Measurements from ENCODE around the gene FBXO45. TPM values are rescaled to one million over a fixed set of nuclear protein-coding genes. Genes with fewer than 3 reads are reported as not detected.

Gene FBXO45
- total and polyA plus RNA-seq, 7 experiments from 2014 or later, result 1.2 to 15.9 (median 5.0) TPM

DNA sequence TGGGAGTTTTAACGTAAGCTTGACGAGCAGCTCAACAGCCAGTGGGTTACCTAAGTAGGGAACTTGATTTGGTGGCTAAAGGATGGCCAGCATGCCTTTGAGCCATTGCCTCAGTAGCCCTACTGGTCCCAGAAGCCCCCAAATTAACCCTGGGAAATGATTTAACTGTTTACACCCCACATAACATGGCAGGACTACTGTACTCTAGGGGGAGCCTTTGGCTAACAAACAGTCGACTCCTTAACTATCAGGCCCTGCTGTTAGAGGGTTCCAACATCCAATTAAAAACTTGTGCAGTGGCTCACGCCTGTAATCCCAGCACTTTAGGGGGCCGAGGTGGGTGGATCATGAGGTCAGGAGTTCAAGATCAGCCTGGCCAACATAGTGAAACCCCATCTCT lies 43.9 kb upstream of the FBXO45 start:
- Mint-ChIP-seq H3K4me3 (no peak overlapping the region), H3K36me3 (peaks cover 4 to 17% (median 15%) of the 10 kb centered on the region in 5 donors), H3K4me1 (peaks cover 0 to 17% (median 0%) of the 10 kb centered on the region in 7 donors), H3K9me3 (peaks cover 13 to 38% (median 29%) of the 10 kb centered on the region in 11 donors), H3K27me3 (peaks cover 0 to 9% (median 3%) of the 10 kb centered on the region in 5 donors), H3K27ac (no peak overlapping the region)
- H3K36me3 ChIP-seq (ENCODE audit: control insufficient read depth in 2 of 3, insufficient read depth in 3 of 3, low read length in 3 of 3), result no peaks in the 10 kb centered on the region
- no peak for ATAC-seq
- peaks cover 0 to 27% (median 10%) of the 10 kb centered on the region in 3 experiments for H3K9me3 ChIP-seq (ENCODE audit: control insufficient read depth in 2 of 3, low read length in 3 of 3)
- no peak overlapping the region for H3K4me3 ChIP-seq (ENCODE audit: low read length)
- peaks cover 0 to 3% of the 10 kb centered on the region in 2 donors for H3K4me1 ChIP-seq (ENCODE audit: control insufficient read depth in 2 of 2, insufficient read depth in 2 of 2, low read length in 2 of 2)
- no peak for DNase-seq
- no peaks in the 10 kb centered on the region for H3K27me3 ChIP-seq (ENCODE audit: control insufficient read depth in 2 of 2, insufficient read depth in 2 of 2, low read length in 2 of 2)
- no peak overlapping the region for H3K27ac ChIP-seq (ENCODE audit: low read depth, low read length)
- POLR2A ChIA-PET, result no interaction called here
- CTCF ChIA-PET, result interaction anchor here (1.1 to 1.3 kb wide), 2 partner anchors 13 to 440 kb away, joined by 3 to 4 read pairs; no protein-coding TSS in a partner anchor
- intact Hi-C loops (cut with micrococcal nuclease), result no loop called here

DNA sequence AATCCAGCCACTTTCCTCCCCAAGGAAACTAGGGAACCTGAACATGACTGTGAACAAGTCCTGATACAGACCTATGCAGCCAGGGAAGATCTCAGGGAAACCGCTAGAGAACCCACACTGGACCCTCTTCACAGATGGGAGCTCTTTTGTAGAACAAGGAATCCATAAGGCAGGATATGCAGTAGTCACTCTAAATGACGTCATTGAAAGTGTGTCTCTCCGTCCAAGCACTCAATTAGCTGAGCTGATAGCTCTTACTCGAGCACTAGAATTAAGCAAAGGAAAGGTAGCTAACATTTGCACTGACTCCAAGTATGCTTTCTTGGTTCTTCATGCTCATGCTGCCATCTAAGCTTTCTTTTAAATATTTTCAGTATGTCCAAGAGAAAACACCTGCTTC lies 43.3 kb upstream of the FBXO45 start:
- H3K4me3 Mint-ChIP-seq, result no peak overlapping the region
- H3K27ac Mint-ChIP-seq, result no peak overlapping the region
- Histone ChIP-seq H3K9me3 (ENCODE audit: control insufficient read depth in 2 of 3, low read length in 3 of 3) (peaks cover 0 to 21% (median 4%) of the 10 kb centered on the region in 3 experiments), H3K27me3 (ENCODE audit: control insufficient read depth in 2 of 2, insufficient read depth in 2 of 2, low read length in 2 of 2) (no peaks in the 10 kb centered on the region), H3K4me1 (ENCODE audit: control insufficient read depth in 2 of 2, insufficient read depth in 2 of 2, low read length in 2 of 2) (peaks cover 0 to 3% of the 10 kb centered on the region in 2 donors), H3K36me3 (ENCODE audit: control insufficient read depth in 2 of 3, insufficient read depth in 3 of 3, low read length in 3 of 3) (no peaks in the 10 kb centered on the region), H3K4me3 (ENCODE audit: low read length) (no peak overlapping the region), H3K27ac (ENCODE audit: low read depth, low read length) (no peak overlapping the region)
- H3K9me3 Mint-ChIP-seq, result peaks cover 13 to 32% (median 23%) of the 10 kb centered on the region in 11 donors
- no peak for ATAC-seq
- no peak for DNase-seq
- peaks cover 0 to 9% (median 3%) of the 10 kb centered on the region in 5 donors for H3K27me3 Mint-ChIP-seq
- CTCF ChIA-PET, result interaction anchor here (0.8 to 1.1 kb wide), 2 partner anchors 12 to 984 kb away, joined by 3 to 4 read pairs; no protein-coding TSS in a partner anchor
- POLR2A ChIA-PET, result no interaction called here
- peaks cover 0 to 17% (median 0%) of the 10 kb centered on the region in 7 donors for H3K4me1 Mint-ChIP-seq
- H3K36me3 Mint-ChIP-seq, result peaks cover 4 to 17% (median 13%) of the 10 kb centered on the region in 5 donors
- intact Hi-C loops (cut with micrococcal nuclease), result loop anchor here in 1 of 2 donors (5.0 kb wide), 1 partner anchor 662 kb away; no protein-coding TSS in a partner anchor

DNA sequence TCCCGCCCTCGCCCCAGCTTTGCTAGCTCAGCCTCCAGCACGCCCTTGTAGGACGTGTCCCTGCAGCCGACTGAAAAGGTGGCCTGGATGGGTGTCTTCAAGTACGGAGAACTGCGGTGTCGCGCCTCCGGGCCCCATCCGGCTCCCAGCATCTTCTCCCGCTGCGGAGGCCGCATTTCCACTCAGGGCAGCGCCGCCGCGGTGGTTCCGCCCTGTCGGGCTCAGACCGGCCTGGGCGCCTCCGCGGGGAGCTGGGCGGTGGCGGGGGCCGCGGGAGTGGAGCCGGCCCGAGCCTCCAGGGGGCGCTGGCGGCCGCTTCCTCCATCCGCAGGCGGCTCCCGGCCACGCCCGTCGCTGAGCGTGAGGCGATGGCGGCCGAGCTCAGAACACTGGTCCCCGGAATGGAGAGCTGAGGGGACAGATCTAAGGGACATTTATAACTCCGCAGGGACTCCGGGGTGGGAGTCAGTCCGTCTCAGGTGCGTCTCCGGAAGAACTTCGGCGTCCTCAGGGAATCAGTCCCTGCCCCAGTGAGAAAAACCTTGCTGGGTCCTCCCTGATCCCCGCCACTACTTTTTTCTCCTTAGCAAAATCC lies 39.7 kb upstream of the FBXO45 start:
- Histone ChIP-seq H3K4me3 (ENCODE audit: low read length) (peak overlapping the region; percentile 57), H3K36me3 (ENCODE audit: control insufficient read depth in 2 of 3, insufficient read depth in 3 of 3, low read length in 3 of 3) (no peaks in the 10 kb centered on the region), H3K27me3 (ENCODE audit: control insufficient read depth in 2 of 2, insufficient read depth in 2 of 2, low read length in 2 of 2) (no peaks in the 10 kb centered on the region), H3K9me3 (ENCODE audit: control insufficient read depth in 2 of 3, low read length in 3 of 3) (no peaks in the 10 kb centered on the region), H3K4me1 (ENCODE audit: control insufficient read depth in 2 of 2, insufficient read depth in 2 of 2, low read length in 2 of 2) (peaks cover 0 to 3% of the 10 kb centered on the region in 2 donors), H3K27ac (ENCODE audit: low read depth, low read length) (no peak overlapping the region)
- intact Hi-C loops (cut with micrococcal nuclease), result loop anchor here (1.0 to 5.0 kb wide), 4 partner anchors 25 to 659 kb away; partner anchors contain the start of genes FBXO45 (in 2 of the 2), WDR53 (in 2 of the 2) and RNF168 (in 1 of the 2)
- H3K4me3 Mint-ChIP-seq, result peak overlapping the region in 9 of 10 donors; percentile 42 to 80 (median 66)
- peaks cover 7 to 16% (median 16%) of the 10 kb centered on the region in 5 donors for H3K27me3 Mint-ChIP-seq
- ChIA-PET POLR2A (interaction anchor here (0.6 to 2.1 kb wide), 8 partner anchors 15 to 304 kb away, joined by 3 to 8 read pairs (median 3); partner anchors contain the start of genes FBXO45, RNF168 and WDR53), CTCF (interaction anchor here (0.5 to 2.5 kb wide), 12 partner anchors 10 to 546 kb away, joined by 3 to 7 read pairs (median 3); no protein-coding TSS in a partner anchor)
- peaks cover 0 to 5% (median 5%) of the 10 kb centered on the region in 5 donors for H3K36me3 Mint-ChIP-seq
- ATAC-seq (peak; percentile 98), DNase-seq (peak; percentile 7 to 93 (median 44))
- H3K9me3 Mint-ChIP-seq, result peaks cover 0 to 9% (median 6%) of the 10 kb centered on the region in 11 donors
- H3K4me1 Mint-ChIP-seq, result peaks cover 0 to 17% (median 0%) of the 10 kb centered on the region in 7 donors
- peak overlapping the region in 2 of 9 donors; percentile 62 to 74 for H3K27ac Mint-ChIP-seq

DNA sequence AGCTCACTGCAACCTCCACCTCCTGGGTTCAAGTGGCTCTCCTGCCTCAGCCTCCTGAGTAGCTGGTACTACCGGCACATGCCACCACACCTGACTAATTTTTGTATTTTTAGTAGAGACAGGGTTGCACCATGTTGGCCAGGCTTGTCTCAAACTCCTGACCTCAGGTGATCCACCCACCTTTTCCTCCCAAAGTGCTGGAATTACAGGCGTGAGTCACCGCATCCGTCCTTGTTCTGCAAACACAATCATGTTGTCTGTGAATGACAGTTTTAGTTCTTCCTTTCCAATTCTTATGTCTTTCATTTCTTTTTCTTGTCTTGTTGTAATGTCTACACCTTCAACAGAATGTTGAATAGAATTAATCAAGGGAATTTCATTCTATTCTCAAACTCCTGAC lies 37.0 kb upstream of the FBXO45 start:
- H3K27me3 ChIP-seq (ENCODE audit: control insufficient read depth in 2 of 2, insufficient read depth in 2 of 2, low read length in 2 of 2), result no peaks in the 10 kb centered on the region
- H3K36me3 ChIP-seq (ENCODE audit: control insufficient read depth in 2 of 3, insufficient read depth in 3 of 3, low read length in 3 of 3), result no peaks in the 10 kb centered on the region
- DNase-seq (no peak), ATAC-seq (no peak)
- Mint-ChIP-seq H3K4me1 (peaks cover 0 to 17% (median 0%) of the 10 kb centered on the region in 7 donors), H3K27ac (no peak overlapping the region), H3K9me3 (peaks cover 0 to 9% (median 6%) of the 10 kb centered on the region in 11 donors), H3K4me3 (no peak overlapping the region), H3K36me3 (peaks cover 0 to 5% (median 5%) of the 10 kb centered on the region in 5 donors), H3K27me3 (peaks cover 7 to 20% (median 11%) of the 10 kb centered on the region in 5 donors)
- intact Hi-C loops (cut with micrococcal nuclease), result loop anchor here in 1 of 2 donors (10.0 kb wide), 1 partner anchor 73 kb away; no protein-coding TSS in a partner anchor
- ChIA-PET CTCF (interaction anchor here (0.6 to 0.9 kb wide), 2 partner anchors 18 to 78 kb away, joined by 3 to 4 read pairs; no protein-coding TSS in a partner anchor), POLR2A (no interaction called here)
- H3K4me3 ChIP-seq (ENCODE audit: low read length), result no peak overlapping the region
- H3K27ac ChIP-seq (ENCODE audit: low read depth, low read length), result no peak overlapping the region
- no peaks in the 10 kb centered on the region for H3K9me3 ChIP-seq (ENCODE audit: control insufficient read depth in 2 of 3, low read length in 3 of 3)
- peaks cover 0 to 3% of the 10 kb centered on the region in 2 donors for H3K4me1 ChIP-seq (ENCODE audit: control insufficient read depth in 2 of 2, insufficient read depth in 2 of 2, low read length in 2 of 2)

DNA sequence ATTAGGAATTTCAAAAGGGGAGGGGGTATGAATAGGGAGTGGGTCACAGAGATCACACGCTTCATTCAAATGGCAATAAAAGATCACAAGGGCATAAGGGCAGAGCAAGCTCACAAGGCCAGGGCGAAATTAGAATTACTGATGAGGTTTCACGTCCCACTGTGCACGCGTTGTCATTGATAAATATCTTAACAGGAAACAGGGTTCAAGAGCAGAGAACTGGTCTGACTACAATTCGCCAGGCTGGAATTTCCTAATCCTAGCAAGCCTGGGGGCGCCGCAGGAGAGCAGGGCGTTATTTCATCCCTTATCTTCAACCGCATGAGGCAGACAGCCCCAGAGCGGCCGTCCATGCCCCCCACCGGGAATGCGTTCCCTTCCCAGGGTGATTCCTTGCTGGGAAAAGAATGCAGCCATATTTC lies 35.2 kb upstream of the FBXO45 start:
- no peak overlapping the region for H3K27ac ChIP-seq (ENCODE audit: low read depth, low read length)
- H3K4me3 ChIP-seq (ENCODE audit: low read length), result no peak overlapping the region
- Mint-ChIP-seq H3K4me1 (peaks cover 0 to 16% (median 0%) of the 10 kb centered on the region in 7 donors), H3K27ac (no peak overlapping the region), H3K27me3 (peaks cover 7 to 20% (median 9%) of the 10 kb centered on the region in 5 donors), H3K4me3 (no peak overlapping the region), H3K9me3 (peaks cover 0 to 9% (median 6%) of the 10 kb centered on the region in 11 donors), H3K36me3 (peaks cover 0 to 5% (median 5%) of the 10 kb centered on the region in 5 donors)
- ChIA-PET CTCF (no interaction called here), POLR2A (no interaction called here)
- peaks cover 0 to 3% of the 10 kb centered on the region in 2 donors for H3K4me1 ChIP-seq (ENCODE audit: control insufficient read depth in 2 of 2, insufficient read depth in 2 of 2, low read length in 2 of 2)
- no peaks in the 10 kb centered on the region for H3K9me3 ChIP-seq (ENCODE audit: control insufficient read depth in 2 of 3, low read length in 3 of 3)
- intact Hi-C loops (cut with micrococcal nuclease), result loop anchor here in 1 of 2 donors (10.0 kb wide), 1 partner anchor 72 kb away; no protein-coding TSS in a partner anchor
- no peak for ATAC-seq
- H3K36me3 ChIP-seq (ENCODE audit: control insufficient read depth in 2 of 3, insufficient read depth in 3 of 3, low read length in 3 of 3), result no peaks in the 10 kb centered on the region
- DNase-seq, result no peak
- no peaks in the 10 kb centered on the region for H3K27me3 ChIP-seq (ENCODE audit: control insufficient read depth in 2 of 2, insufficient read depth in 2 of 2, low read length in 2 of 2)

DNA sequence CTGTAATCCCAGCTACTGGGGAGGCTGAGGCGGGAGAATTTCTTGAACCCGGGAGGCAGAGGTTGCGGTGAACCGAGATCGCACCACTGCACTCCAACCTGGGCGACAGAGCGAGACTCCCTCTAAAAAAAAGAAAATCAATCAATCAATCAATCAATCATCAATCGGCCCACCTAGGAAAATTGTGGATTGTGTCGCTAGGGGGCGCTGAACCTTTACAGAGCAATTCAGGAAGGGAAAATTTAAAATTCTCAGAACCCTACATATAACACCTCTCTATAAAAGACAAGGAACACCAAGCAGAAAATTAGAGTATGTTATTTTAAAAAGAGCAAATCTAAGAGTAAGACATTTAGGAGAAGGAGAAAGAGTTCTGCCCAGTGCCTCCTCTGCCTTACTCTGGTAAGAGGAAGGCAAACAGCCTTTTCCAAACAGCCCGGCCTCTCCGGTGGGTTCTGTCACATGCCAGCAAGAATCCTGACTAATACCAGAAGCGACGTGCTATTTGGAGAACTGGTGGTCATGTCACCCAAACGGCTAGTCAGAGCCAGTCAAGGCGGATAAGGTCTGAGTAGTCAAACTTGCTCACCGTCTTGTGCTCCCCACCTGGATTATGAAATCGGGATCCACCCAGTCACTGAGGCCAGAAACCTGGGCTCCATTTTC lies 31.0 kb upstream of the FBXO45 start:
- H3K27me3 Mint-ChIP-seq, result peaks cover 0 to 14% (median 0%) of the 10 kb centered on the region in 5 donors
- H3K9me3 Mint-ChIP-seq, result peaks cover 0 to 2% (median 0%) of the 10 kb centered on the region in 11 donors
- H3K36me3 Mint-ChIP-seq, result no peaks in the 10 kb centered on the region
- Histone ChIP-seq H3K4me1 (ENCODE audit: control insufficient read depth in 2 of 2, insufficient read depth in 2 of 2, low read length in 2 of 2) (no peaks in the 10 kb centered on the region), H3K4me3 (ENCODE audit: low read length) (no peak overlapping the region), H3K27ac (ENCODE audit: low read depth, low read length) (no peak overlapping the region), H3K27me3 (ENCODE audit: control insufficient read depth in 2 of 2, insufficient read depth in 2 of 2, low read length in 2 of 2) (no peaks in the 10 kb centered on the region), H3K36me3 (ENCODE audit: control insufficient read depth in 2 of 3, insufficient read depth in 3 of 3, low read length in 3 of 3) (no peaks in the 10 kb centered on the region), H3K9me3 (ENCODE audit: control insufficient read depth in 2 of 3, low read length in 3 of 3) (no peaks in the 10 kb centered on the region)
- no peak overlapping the region for H3K4me3 Mint-ChIP-seq
- H3K27ac Mint-ChIP-seq, result no peak overlapping the region
- DNase-seq (peak; percentile 19 to 60 (median 43)), ATAC-seq (peak; percentile 46)
- H3K4me1 Mint-ChIP-seq, result peaks cover 0 to 8% (median 0%) of the 10 kb centered on the region in 7 donors
- POLR2A ChIA-PET, result no interaction called here
- intact Hi-C loops (cut with micrococcal nuclease), result loop anchor here (1.0 to 10.0 kb wide), 7 partner anchors 32 to 435 kb away; no protein-coding TSS in a partner anchor
- CTCF ChIA-PET, result interaction anchor here (0.6 to 1.9 kb wide), 2 partner anchors 12 to 148 kb away, joined by 3 to 4 read pairs; no protein-coding TSS in a partner anchor
